Measurements from ENCODE around the gene MMP24.
A peak's percentile ranks its signal among the peaks of the same experiment; 100 is the strongest.
"Not testable (repeated sequence)": the region's sequence is repeated elsewhere in the genome, so short reads cannot be mapped to it uniquely, and the experiment has no call there.

Gene MMP24

DNA sequence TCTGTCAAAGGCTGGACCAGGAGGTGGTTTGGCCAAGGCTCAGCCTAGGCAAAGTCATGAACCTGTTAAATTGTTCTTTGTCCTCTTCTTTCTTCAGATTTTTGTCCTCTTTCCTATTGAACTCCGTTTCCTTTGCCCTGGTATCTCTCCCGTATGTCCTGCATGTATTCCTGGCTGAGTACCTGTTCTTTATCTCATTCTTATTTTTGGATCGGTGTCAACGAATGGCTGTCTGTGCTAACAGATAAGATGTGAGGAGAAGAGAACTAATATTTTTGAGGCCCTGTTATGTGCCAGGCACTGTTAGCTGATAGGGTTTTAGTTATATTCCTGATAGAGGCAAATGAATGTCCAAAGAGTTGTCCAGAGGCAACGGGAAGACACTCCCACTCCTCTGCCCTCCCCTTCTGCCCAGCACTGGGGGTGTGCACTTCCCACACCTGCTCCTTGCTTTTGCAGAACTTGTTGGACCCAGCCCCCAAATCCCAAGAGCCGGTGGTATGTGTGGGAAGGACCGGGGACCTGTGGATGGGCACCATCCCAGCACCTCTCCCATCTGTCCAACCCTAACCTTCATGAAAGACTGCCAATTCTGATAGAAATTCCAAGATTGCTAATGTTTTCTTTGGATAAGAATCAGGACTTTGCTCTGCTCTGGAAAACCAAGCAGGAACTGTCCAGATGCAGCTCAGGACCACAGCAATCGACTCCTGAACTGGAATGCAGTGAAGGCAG lies 30.9 kb downstream of the MMP24 start:
- no peak for DNase-seq (ENCODE audit: low spot score)

DNA sequence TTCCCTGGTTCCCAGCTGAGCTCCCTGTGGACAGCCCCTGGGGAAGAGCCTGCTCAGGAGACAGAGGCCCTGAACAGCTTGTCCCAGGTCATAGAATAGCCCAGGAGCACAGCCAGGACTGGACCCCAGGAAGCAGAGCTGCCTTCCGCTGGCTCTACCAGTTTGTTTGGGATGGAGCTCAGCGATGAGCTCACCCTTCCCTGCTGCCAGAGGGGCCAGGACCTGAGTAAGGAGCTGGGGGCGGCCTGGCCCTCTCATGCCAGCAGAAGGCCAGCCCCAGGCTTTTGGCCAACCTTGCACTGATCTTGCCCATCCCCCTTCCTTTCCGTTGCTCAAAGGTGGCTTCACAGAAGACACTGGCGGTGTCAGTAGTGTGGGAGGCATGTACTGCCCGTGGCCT lies 33.9 kb downstream of the MMP24 start:
- DNase-seq (ENCODE audit: low spot score): no peak

GRCh38 chr20:35262321-35262720 lies 35.8 kb downstream of the MMP24 start:
- not testable (repeated sequence) for DNase-seq (ENCODE audit: low spot score)

- DNase-seq (ENCODE audit: low spot score): peak; percentile 83
Observed at GRCh38 chr20:35262731-35263531, 36.4 kb downstream of the MMP24 start.

- no peak for DNase-seq (ENCODE audit: low spot score)
Observed at GRCh38 chr20:35263532-35264341, 37.2 kb downstream of the MMP24 start.

DNA sequence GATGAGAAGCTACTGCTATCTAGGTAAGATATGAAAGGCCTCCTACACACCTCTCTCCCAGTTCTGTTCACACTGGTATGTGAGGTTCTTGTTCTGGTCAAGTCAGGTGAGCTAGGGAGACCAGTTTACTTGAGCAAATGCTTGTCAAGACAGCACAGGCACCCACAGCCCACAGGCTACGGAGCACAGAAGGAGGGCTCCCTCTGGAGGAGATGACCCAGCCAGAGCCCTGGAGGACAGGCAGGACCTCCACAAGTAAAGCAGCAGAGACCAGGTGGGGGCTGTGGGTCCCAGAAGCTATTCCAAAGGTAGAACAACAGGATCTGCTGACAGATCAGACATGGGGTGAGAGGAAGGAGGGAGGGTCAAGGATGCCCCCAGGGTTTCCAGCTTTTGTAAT lies 38.3 kb downstream of the MMP24 start:
- no peak for DNase-seq (ENCODE audit: low spot score)

DNA sequence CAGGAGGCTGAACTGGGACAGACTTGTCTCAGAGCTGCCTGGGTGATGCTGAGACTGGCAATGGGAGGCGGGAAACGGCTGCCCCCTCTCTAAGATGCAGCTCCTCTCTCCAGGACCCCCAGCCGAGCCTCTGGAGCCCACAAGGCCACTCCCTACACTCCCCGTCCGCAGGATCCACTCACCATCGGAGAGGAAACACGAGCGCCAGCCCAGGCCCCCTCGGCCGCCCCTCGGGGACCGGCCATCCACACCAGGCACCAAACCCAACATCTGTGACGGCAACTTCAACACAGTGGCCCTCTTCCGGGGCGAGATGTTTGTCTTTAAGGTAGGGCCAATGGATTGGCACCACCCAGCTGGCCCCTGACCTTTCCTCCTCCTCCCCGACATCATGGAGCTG lies 40.6 kb downstream of the MMP24 start:
- DNase-seq (ENCODE audit: low spot score): no peak

DNA sequence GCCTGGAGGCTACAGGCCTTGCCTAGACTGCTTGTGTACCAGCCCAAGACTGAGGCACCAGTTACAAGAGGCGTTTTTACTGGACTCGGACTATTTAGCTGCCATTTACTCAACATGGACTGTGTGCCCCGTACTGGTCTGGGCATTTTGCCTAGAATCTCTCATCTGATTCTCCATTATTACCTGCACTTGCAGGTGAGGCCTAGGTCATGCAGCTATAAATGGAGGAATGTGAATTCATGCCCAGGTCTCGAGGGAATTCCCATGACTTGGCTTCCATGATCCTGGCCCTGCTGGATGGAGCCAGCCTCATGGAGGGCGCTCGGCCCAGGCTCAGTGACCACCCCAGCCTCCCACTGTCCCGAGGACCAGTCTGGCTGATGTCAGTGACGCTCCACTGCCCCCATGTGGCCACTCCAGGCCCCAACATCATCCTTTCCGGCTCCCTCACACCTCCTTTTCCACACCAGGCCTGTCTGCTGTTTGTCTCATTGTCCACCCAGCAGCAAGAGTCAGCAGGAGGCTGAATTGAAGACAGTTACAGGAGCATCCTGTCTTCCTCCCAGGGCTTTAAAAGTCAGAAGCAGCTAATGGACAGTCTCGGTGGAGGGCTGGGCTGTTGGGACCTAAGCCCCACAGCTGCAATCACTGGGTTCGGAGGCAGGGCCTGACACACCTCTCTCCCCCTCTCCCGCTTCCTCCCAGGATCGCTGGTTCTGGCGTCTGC lies 42.7 kb downstream of the MMP24 start:
- peak; percentile 91 for DNase-seq (ENCODE audit: low spot score)

DNA sequence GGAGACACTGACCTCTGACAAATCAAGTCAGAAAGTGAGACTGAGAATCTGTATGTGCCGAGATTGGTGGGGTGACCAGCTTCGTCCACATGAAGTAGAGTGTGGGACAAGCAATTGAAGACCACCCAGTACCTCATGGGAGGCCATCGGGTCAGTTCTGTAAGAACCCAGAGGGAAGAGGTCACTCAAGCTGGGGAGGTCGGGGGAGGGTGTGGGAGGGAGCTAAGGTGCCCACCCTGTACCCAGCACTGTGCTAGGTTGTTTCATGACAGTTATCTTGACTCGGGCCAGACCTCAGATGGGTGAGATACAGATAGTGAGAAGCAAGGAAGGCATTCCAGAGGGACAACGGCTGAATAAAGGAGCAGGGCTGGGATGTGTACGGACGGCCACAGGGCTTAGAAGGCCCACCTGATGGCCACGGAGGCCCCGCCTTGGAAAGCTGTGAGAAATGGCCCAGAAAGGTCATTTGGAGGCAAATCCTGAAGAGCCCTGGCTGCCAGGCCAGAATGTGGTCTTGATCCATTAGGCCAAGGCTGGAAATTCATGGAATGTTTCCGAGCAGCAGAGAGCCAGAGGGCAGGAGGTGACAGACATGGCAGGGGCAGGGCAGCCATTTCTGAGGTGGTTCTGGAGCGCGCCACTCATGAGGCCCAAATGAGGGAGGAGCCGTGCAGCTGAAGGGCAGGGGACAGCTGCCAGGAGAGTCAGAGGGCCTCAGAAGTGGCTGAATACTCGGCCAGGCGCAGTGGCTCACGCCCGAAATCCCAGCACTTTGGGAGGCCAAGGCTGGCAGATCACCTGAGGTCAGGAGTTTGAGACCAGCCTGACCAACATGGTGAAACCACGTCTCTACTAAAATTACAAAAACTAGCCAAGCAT lies 43.8 kb downstream of the MMP24 start:
- no peak for DNase-seq (ENCODE audit: low spot score)

- DNase-seq (ENCODE audit: low spot score): no peak
Observed at GRCh38 chr20:35271073-35271882, 44.8 kb downstream of the MMP24 start.

- DNase-seq (ENCODE audit: low spot score): no peak
Observed at GRCh38 chr20:35271904-35272303, 45.4 kb downstream of the MMP24 start.

- no peak for DNase-seq (ENCODE audit: low spot score)
Observed at GRCh38 chr20:35273449-35274171, 47.1 kb downstream of the MMP24 start.

GRCh38 chr20:35274172-35275092 lies 47.9 kb downstream of the MMP24 start:
- no peak for DNase-seq (ENCODE audit: low spot score)

DNA sequence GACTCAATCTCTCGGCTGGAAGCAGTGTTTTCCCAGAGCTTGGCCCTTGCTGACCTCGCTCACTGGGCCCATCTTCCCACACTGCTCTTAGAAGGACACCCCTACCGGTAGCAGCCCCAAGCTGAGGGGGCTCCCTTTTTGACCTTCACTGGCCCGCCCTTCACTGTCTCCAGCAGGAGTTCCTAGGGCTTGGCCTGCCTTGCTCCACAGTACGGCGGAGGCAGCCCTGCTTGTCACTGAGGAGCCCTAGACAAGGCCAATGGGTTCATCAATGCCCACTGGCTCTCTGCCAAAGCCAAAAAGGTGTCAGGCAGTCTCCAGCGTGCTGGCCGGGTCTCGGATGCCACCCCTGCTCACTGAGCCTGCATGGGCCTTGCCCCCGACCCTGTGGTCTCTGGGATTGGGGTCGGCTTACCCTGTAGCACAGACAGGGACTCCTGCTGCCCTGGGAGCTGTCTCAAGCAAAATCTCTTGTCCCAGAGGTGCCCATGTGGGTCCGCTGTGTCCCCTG lies 49.3 kb downstream of the MMP24 start:
- DNase-seq (ENCODE audit: low spot score): no peak

DNA sequence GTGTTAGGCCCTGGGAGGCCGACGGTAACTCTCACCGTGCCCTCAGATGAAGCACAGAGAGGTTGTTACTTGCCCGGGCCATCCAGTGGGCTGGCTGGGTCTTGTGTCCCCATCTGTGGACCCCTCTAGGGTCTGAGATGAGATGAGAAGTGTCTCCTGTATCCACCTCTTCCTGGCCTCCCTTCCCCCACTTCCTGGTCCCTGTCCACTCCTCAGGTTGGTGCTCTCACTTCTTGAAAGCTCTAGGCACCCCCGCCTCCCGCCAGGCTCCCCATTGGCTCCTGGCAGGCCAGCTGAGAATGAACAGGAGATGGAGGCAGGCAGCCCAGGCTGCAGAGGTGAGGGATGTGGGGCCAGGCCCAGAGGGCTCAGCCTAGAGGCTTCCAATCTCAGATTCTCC lies 49.9 kb downstream of the MMP24 start:
- DNase-seq (ENCODE audit: low spot score): no peak

- DNase-seq (ENCODE audit: low spot score): no peak
Observed at GRCh38 chr20:35277127-35277526, 50.6 kb downstream of the MMP24 start.

GRCh38 chr20:35277531-35278395 lies 51.3 kb downstream of the MMP24 start, which contains the start of gene MMP24OS:
TSS of gene MMP24OS (minus strand) at chr20:35278122. CDS start at chr20:35277929, 193 bp downstream.
- DNase-seq (ENCODE audit: low spot score): peak; percentile 94

Measured in ecto neural progenitor cell (in vitro differentiated cells).